GM23248 (cell line): ENCODE data around the gene PRUNE1. TPM values are rescaled to one million over a fixed set of nuclear protein-coding genes. Genes with fewer than 3 reads are reported as not detected.

Source experiments
- DNase-seq: peaks from one replicate; pipeline ENCODE4 v3.0.0-alpha.2; 2015
- H2AFZ ChIP-seq: fragments of 200-600 bp; sonication (generic); 2 replicates; pipeline ENCODE4 v1.6.1; 2016; ENCODE audit warnings: antibody characterized with exemption
- H3F3A ChIP-seq: fragments of 200-600 bp; sonication (generic); 2 replicates; pipeline ENCODE4 v1.6.1; 2016; ENCODE audit warnings: mild to moderate bottlenecking, antibody characterized with exemption, mixed run types; ENCODE audit not compliant: insufficient read depth
- H3K27ac ChIP-seq: fragments of 200-600 bp; sonication (generic); 2 replicates; pipeline ENCODE4 v1.5.1; 2016; ENCODE audit warnings: mild to moderate bottlenecking
- H3K27me3 ChIP-seq: fragments of 200-600 bp; sonication (generic); replicated peaks from 2 replicates; pipeline ENCODE4 v1.6.1; 2016; ENCODE audit warnings: mild to moderate bottlenecking; ENCODE audit not compliant: insufficient read depth
- H3K36me3 ChIP-seq: fragments of 200-600 bp; sonication (generic); 2 replicates; pipeline ENCODE4 v1.6.1; 2016; ENCODE audit warnings: low read depth, mild to moderate bottlenecking
- H3K4me1 ChIP-seq: fragments of 200-600 bp; sonication (generic); 2 replicates; pipeline ENCODE4 v1.6.1; 2016; ENCODE audit warnings: mild to moderate bottlenecking; ENCODE audit not compliant: insufficient read depth
- H3K4me2 ChIP-seq: fragments of 200-600 bp; sonication (generic); one replicate; pipeline ENCODE4 v1.6.1; 2016; ENCODE audit warnings: mild to moderate bottlenecking; ENCODE audit not compliant: unreplicated experiment
- H3K4me3 ChIP-seq: fragments of 200-600 bp; sonication (generic); 2 replicates; pipeline ENCODE4 v1.5.1; 2016; ENCODE audit warnings: mild to moderate bottlenecking
- H3K79me2 ChIP-seq: fragments of 200-600 bp; sonication (generic); 2 replicates; pipeline ENCODE4 v1.6.1; 2016; ENCODE audit warnings: mild to moderate bottlenecking; ENCODE audit not compliant: insufficient read depth
- H3K9ac ChIP-seq: fragments of 200-600 bp; sonication (generic); 2 replicates; pipeline ENCODE4 v1.6.1; 2016; ENCODE audit warnings: mild to moderate bottlenecking
- H3K9me2 ChIP-seq: fragments of 200-600 bp; sonication (generic); 2 replicates; pipeline ENCODE4 v1.6.1; 2016; ENCODE audit warnings: mixed run types, mild to moderate bottlenecking, moderate library complexity; ENCODE audit not compliant: insufficient read depth
- H3K9me3 ChIP-seq: fragments of 200-600 bp; sonication (generic); one replicate; pipeline ENCODE4 v1.6.1; 2017; ENCODE audit warnings: low read depth
- H4K20me1 ChIP-seq: fragments of 200-600 bp; sonication (generic); 2 replicates; pipeline ENCODE4 v1.6.0; 2016; ENCODE audit not compliant: insufficient read depth
- EZH2 ChIP-seq: fragments of 200-600 bp; sonication (generic); IDR thresholded peaks from 2 replicates; pipeline ENCODE4 v1.6.1; 2018; ENCODE audit warnings: antibody characterized with exemption, mild to moderate bottlenecking; ENCODE audit not compliant: insufficient read depth, poor library complexity, severe bottlenecking
- EZH2phosphoT487 ChIP-seq: fragments of 200-600 bp; sonication (generic); IDR thresholded peaks from 2 replicates; pipeline ENCODE4 v1.6.1; 2018; ENCODE audit warnings: antibody characterized with exemption, moderate library complexity, mild to moderate bottlenecking, low read depth; ENCODE audit not compliant: insufficient read depth
- WGBS, 2 experiments: methylation state at CpG; one replicate each; pipeline ENCODE4 v1.1.6; 2015 to 2017; ENCODE audit warnings: low lambda C conversion rate in 2 of 2, low coverage in 1 of 2; ENCODE audit errors: missing lambda C conversion rate in 2 of 2; 5-methylcytosine and 5-hydroxymethylcytosine counted together
- in situ Hi-C: fragments of 300-500 bp; cut with MboI; formaldehyde crosslinking; loops from 2 replicates; pipeline ENCODE4 v1.15.0; 2020
- polyA plus RNA-seq: library from polyadenylated mRNA; unstranded; fragments of >200 nt; fragmentation: Nextera tagmentation; extraction: Ambion mirVana; gene quantifications from 2 replicates; pipeline ENCODE4 v1.2.1, GENCODE V29; 2016
- total RNA-seq: library from RNA; depleted of rRNA; stranded (reverse); fragments of >200 nt; shearing (Covaris generic); gene quantifications from 2 replicates; pipeline ENCODE4 v1.2.3, GENCODE V29; 2014

The PRUNE1 gene
- total and polyA plus RNA-seq, 2 experiments from 2014 or later = 9.0 to 10.5 TPM

GRCh38 chr1:151011154-151011850, 3.1 kb downstream of the PRUNE1 start:
- Histone ChIP-seq H3K36me3 (no peaks in the 10 kb centered on the region), H3F3A (peaks cover 30% of the 10 kb centered on the region), H3K27ac (no peak overlapping the region), H3K4me1 (peaks cover 26% of the 10 kb centered on the region), H3K9me3 (no peaks in the 10 kb centered on the region), H3K4me2 (peak overlapping the region; percentile 1), H3K79me2 (peaks cover 50% of the 10 kb centered on the region), H4K20me1 (no peaks in the 10 kb centered on the region), H3K27me3 (no peaks in the 10 kb centered on the region), H3K4me3 (no peak overlapping the region), H2AFZ (no peak overlapping the region), H3K9me2 (no peaks in the 10 kb centered on the region), H3K9ac (peak overlapping the region; percentile 11; the same call in 1 of the 2 replicates)
- 48 to 54% methylated on average over 4 of the region's 4 CpGs for WGBS, 2 experiments
- DNase-seq = peak; percentile 42
- no peak for TF ChIP-seq EZH2phosphoT487
- no peak for TF ChIP-seq EZH2
- in situ Hi-C loops = no loop called here

GRCh38 chr1:151012684-151013471, 4.6 kb downstream of the PRUNE1 start:
- no peak for TF ChIP-seq EZH2
- TF ChIP-seq EZH2phosphoT487 = no peak
- Histone ChIP-seq H3K4me1 (peaks cover 16% of the 10 kb centered on the region), H3K9me2 (no peaks in the 10 kb centered on the region), H3K4me3 (no peak overlapping the region), H3K27me3 (no peaks in the 10 kb centered on the region), H2AFZ (no peak overlapping the region), H3F3A (peaks cover 17% of the 10 kb centered on the region), H3K36me3 (0 out of 2 replicates have a peak, but pooled peaks cover under 1% of the 10 kb centered on the region), H3K9me3 (no peaks in the 10 kb centered on the region), H3K9ac (no peak overlapping the region), H3K4me2 (no peak overlapping the region), H3K27ac (0 out of 2 replicates have a peak overlapping the region, but pooled peaks have one; percentile 24), H4K20me1 (no peaks in the 10 kb centered on the region), H3K79me2 (peaks cover 50% of the 10 kb centered on the region)
- DNase-seq = peak; percentile 32
- 87 to 90% methylated on average over 14 of the region's 14 CpGs for WGBS, 2 experiments
- in situ Hi-C loops = no loop called here

- Histone ChIP-seq H3K27me3 (no peaks in the 10 kb centered on the region), H4K20me1 (no peaks in the 10 kb centered on the region), H3K4me2 (no peak overlapping the region), H3K27ac (0 out of 2 replicates have a peak overlapping the region, but pooled peaks have one; percentile 24), H3K9ac (no peak overlapping the region), H3K36me3 (peaks cover 7% of the 10 kb centered on the region; the same call in 1 of the 2 replicates), H3F3A (peaks cover 16% of the 10 kb centered on the region), H3K4me1 (peaks cover 16% of the 10 kb centered on the region), H3K9me3 (no peaks in the 10 kb centered on the region), H3K9me2 (no peaks in the 10 kb centered on the region), H3K4me3 (no peak overlapping the region), H3K79me2 (peaks cover 49% of the 10 kb centered on the region), H2AFZ (no peak overlapping the region)
- TF ChIP-seq EZH2 (no peak), EZH2phosphoT487 (no peak)
- DNase-seq = no peak
- in situ Hi-C loops = no loop called here
- WGBS, 2 experiments = 96% methylated on average over 2 of the region's 2 CpGs
Measured at GRCh38 chr1:151013518-151013917, 5.3 kb downstream of the PRUNE1 start.

- peaks cover 6% of the 10 kb centered on the region; the same call in 1 of the 2 replicates for H3K36me3 ChIP-seq
- H3K27ac ChIP-seq = no peak overlapping the region
- H3F3A ChIP-seq = no peaks in the 10 kb centered on the region
- TF ChIP-seq EZH2phosphoT487 = no peak
- TF ChIP-seq EZH2 = no peak
- H3K9me2 ChIP-seq = no peaks in the 10 kb centered on the region
- no peaks in the 10 kb centered on the region for H4K20me1 ChIP-seq
- no peaks in the 10 kb centered on the region for H3K4me1 ChIP-seq
- H3K79me2 ChIP-seq = no peaks in the 10 kb centered on the region
- no peak overlapping the region for H3K4me3 ChIP-seq
- in situ Hi-C loops = no loop called here
- H3K9ac ChIP-seq = no peak overlapping the region
- peak; percentile 76 for DNase-seq
- H3K4me2 ChIP-seq = no peak overlapping the region
- 45 to 46% methylated on average over 6 of the region's 6 CpGs for WGBS, 2 experiments
- H3K27me3 ChIP-seq = no peaks in the 10 kb centered on the region
- no peak overlapping the region for H2AFZ ChIP-seq
- no peaks in the 10 kb centered on the region for H3K9me3 ChIP-seq
Measured at GRCh38 chr1:151024540-151025146, 16.4 kb downstream of the PRUNE1 start.
